ENCODE results near the gene ARHGEF9. TPM values are rescaled to one million over a fixed set of nuclear protein-coding genes. Genes with fewer than 3 reads are reported as not detected.

Gene ARHGEF9
- total and polyA plus RNA-seq, 2 of the 8 experiments (the other 6 are each of a cell fraction or from before 2014, with no cell fraction given): 28.7 to 31.8 TPM

- H3K56ac ChIP-seq (replicated peaks; ENCODE audit: insufficient read length, low read depth, low read length): peak overlapping the region; percentile 92
- POLR2A ChIA-PET (ENCODE audit: partially characterized antibody): interaction anchor here (1.9 kb wide), 2 partner anchors 10 to 30 kb away, joined by 7 to 12 read pairs; partner anchors contain the start of gene ARHGEF9
- H3K23ac ChIP-seq (ENCODE audit: insufficient read length): no peak overlapping the region
- no peak overlapping the region; the same call in 1 of the 2 replicates for H3K18ac ChIP-seq (ENCODE audit: extremely low read depth, low read length)
- H2AFZ ChIP-seq (ENCODE audit: low read length): no peak overlapping the region
- 0 out of 2 replicates have a peak overlapping the region, but pooled peaks have one; percentile 66 for H2BK5ac ChIP-seq (ENCODE audit: low read depth, low read length)
- no peaks in the 10 kb centered on the region for H3K79me1 ChIP-seq (ENCODE audit: low read depth, low read length)
- no peak overlapping the region for H3K14ac ChIP-seq (ENCODE audit: insufficient read length)
- peak overlapping the region; percentile 79 to 93 for H3K4me2 ChIP-seq (ENCODE audit: insufficient read depth in 1 of 2, low read depth in 2 of 2, low read length in 2 of 2)
- CTCF ChIA-PET (ENCODE audit: partially characterized antibody): interaction anchor here (0.5 to 1.2 kb wide), 2 partner anchors 15 to 30 kb away, joined by 3 to 4 read pairs; no protein-coding TSS in a partner anchor
- H3K9me3 ChIP-seq (ENCODE audit: insufficient read depth in 2 of 2, low read depth in 1 of 2, low read length in 1 of 2): no peaks in the 10 kb centered on the region
- H3K9ac ChIP-seq (replicated peaks in 1 of 4; ENCODE audit: extremely low read depth in 1 of 4, low read depth in 3 of 4, low read length in 3 of 4): peak overlapping the region; percentile 73 to 90 (median 78); a peak in 6 of 7 replicates
- peaks cover 0 to under 1% (median 0%) of the 10 kb centered on the region in 4 experiments; a peak in 1 of 8 replicates for H3K36me3 ChIP-seq (ENCODE audit: control insufficient read depth in 2 of 4, insufficient read depth in 4 of 4, low read length in 3 of 4)
- H3K4me3 ChIP-seq (ENCODE audit: extremely low read depth in 1 of 4, insufficient read depth in 2 of 4, low read depth in 3 of 4, low read length in 4 of 4): peak overlapping the region; percentile 65 to 75 (median 70)
- H3K23me2 ChIP-seq (ENCODE audit: low read depth, low read length): peaks cover 3% of the 10 kb centered on the region; the same call in 1 of the 2 replicates
- no peak overlapping the region for H2BK120ac ChIP-seq (replicated peaks; ENCODE audit: low read depth, low read length)
- H4K8ac ChIP-seq (ENCODE audit: extremely low read depth, insufficient read depth, low read length): no peak overlapping the region
- H2BK20ac ChIP-seq (ENCODE audit: low read length): no peak overlapping the region
- H4K20me1 ChIP-seq (replicated peaks in 1 of 2; ENCODE audit: control insufficient read depth in 1 of 2, insufficient read depth in 2 of 2, low read length in 2 of 2): peaks cover 0 to 4% of the 10 kb centered on the region in 2 experiments
- no peak overlapping the region for H3K4ac ChIP-seq (replicated peaks; ENCODE audit: insufficient read length, low read depth, low read length)
- no peaks in the 10 kb centered on the region for H3K27me3 ChIP-seq (replicated peaks in 1 of 4; ENCODE audit: control insufficient read depth in 3 of 4, extremely low read depth in 1 of 4, insufficient read depth in 3 of 4, low read length in 3 of 4)
- TF ChIP-seq SIN3A (conservative IDR thresholded peaks at IDR 0.05 in 1 of 2, IDR thresholded peaks at IDR 0.05 in 1 of 2; ENCODE audit: low read depth in 1 of 2, low read length in 2 of 2): peak in 1 of 2 experiments; percentile 30; a peak in 1 of 4 replicates
- TF ChIP-seq POLR2A (IDR thresholded peaks at IDR 0.05; ENCODE audit: control extremely low read depth in 1 of 2, low read depth in 2 of 2, low read length in 2 of 2): 0 out of 3 replicates have a peak, but pooled peaks of 1 of the 2 experiments have one; percentile 6
- TF ChIP-seq PHF8 (conservative IDR thresholded peaks at IDR 0.05; ENCODE audit: low read depth, low read length): no peak
- H3K27ac ChIP-seq (ENCODE audit: low read depth, low read length): peak overlapping the region; percentile 91; the same call in 1 of the 2 replicates
- no peak for FAIRE-seq
- H4K5ac ChIP-seq (ENCODE audit: insufficient read length, low read depth, low read length): no peak overlapping the region
- 27% methylated on average over 9 of the region's 25 CpGs; no CpG with 5 or more reads in 1 of the 2 experiments for WGBS, 2 experiments (ENCODE audit: extremely low coverage in 1 of 2, insufficient coverage in 1 of 2, insufficient read length in 1 of 2, insufficient replicate concordance in 2 of 2, low coverage in 1 of 2, low lambda C conversion rate in 2 of 2, missing lambda C conversion rate in 1 of 2)
- no peak for DNase-seq (ENCODE audit: low read depth in 1 of 2, low spot score in 2 of 2)
- H2BK15ac ChIP-seq (ENCODE audit: low read length): no peak overlapping the region
- no peak overlapping the region for H4K91ac ChIP-seq (replicated peaks; ENCODE audit: insufficient read length, low read length)
- peaks cover 0 to 49% of the 10 kb centered on the region in 2 experiments; a peak in 3 of 4 replicates for H3K79me2 ChIP-seq (ENCODE audit: control insufficient read depth in 1 of 2, insufficient read depth in 2 of 2, low read length in 2 of 2)
- H2AK5ac ChIP-seq (ENCODE audit: low read depth, low read length): no peak overlapping the region
- H2BK12ac ChIP-seq (ENCODE audit: low read depth, low read length): no peak overlapping the region
- H3K4me1 ChIP-seq (replicated peaks in 1 of 4; ENCODE audit: control insufficient read depth in 3 of 4, insufficient read depth in 4 of 4, low read length in 3 of 4): peaks cover 0 to 9% (median 5%) of the 10 kb centered on the region in 4 experiments; a peak in 5 of 7 replicates
Measured at GRCh38 chrX:63754136-63754859, 30.7 kb downstream of the ARHGEF9 start.
